Endodermal cell (in vitro differentiated cells): ENCODE measurements around the gene TMEM119. TPM values are rescaled to one million over a fixed set of nuclear protein-coding genes. Genes with fewer than 3 reads are reported as not detected.

Source experiments
- DNase-seq: peaks from one replicate; pipeline ENCODE4 v3.0.0-alpha.2; 2017
- H3K27ac ChIP-seq: 2 replicates; pipeline ENCODE4 v1.5.1; 2013; ENCODE audit warnings: mild to moderate bottlenecking, low read depth, low read length, moderate library complexity
- H3K27me3 ChIP-seq: 2 replicates; pipeline ENCODE4 v1.6.1; 2013; ENCODE audit warnings: mild to moderate bottlenecking, low read length, moderate library complexity; ENCODE audit not compliant: insufficient read depth, control insufficient read depth, poor library complexity, severe bottlenecking
- H3K36me3 ChIP-seq: 2 replicates; pipeline ENCODE4 v1.7.0; 2013; ENCODE audit warnings: mild to moderate bottlenecking, low read length, moderate library complexity; ENCODE audit not compliant: control insufficient read depth, insufficient read depth
- H3K4me1 ChIP-seq: one replicate; pipeline ENCODE4 v1.7.0; 2013; ENCODE audit warnings: low read length; ENCODE audit not compliant: control insufficient read depth, insufficient read depth
- H3K4me3 ChIP-seq: 2 replicates; pipeline ENCODE4 v1.5.1; 2013; ENCODE audit warnings: mild to moderate bottlenecking, low read length, moderate library complexity
- H3K9ac ChIP-seq: 2 replicates; pipeline ENCODE4 v1.6.1; 2013; ENCODE audit warnings: mild to moderate bottlenecking, low read length, moderate library complexity; ENCODE audit not compliant: poor library complexity, severe bottlenecking; ENCODE audit errors: extremely low read depth
- H3K9me3 ChIP-seq: 2 replicates; pipeline ENCODE4 v1.6.1; 2013; ENCODE audit warnings: mild to moderate bottlenecking, low read length, moderate library complexity; ENCODE audit not compliant: control insufficient read depth
- H3K27ac Mint-ChIP-seq: 2 replicates; pipeline ENCODE4 v1.8.0; 2020; ENCODE audit warnings: mixed read lengths
- H3K27me3 Mint-ChIP-seq: 2 replicates; pipeline ENCODE4 v1.8.0; 2021; ENCODE audit warnings: mild to moderate bottlenecking, mixed read lengths; ENCODE audit not compliant: insufficient read depth
- H3K36me3 Mint-ChIP-seq: 2 replicates; pipeline ENCODE4 v1.8.0; 2020; ENCODE audit warnings: low read depth, mixed read lengths
- H3K4me1 Mint-ChIP-seq: 2 replicates; pipeline ENCODE4 v1.8.0; 2020; ENCODE audit warnings: mixed read lengths
- H3K4me3 Mint-ChIP-seq: 2 replicates; pipeline ENCODE4 v1.8.0; 2020; ENCODE audit warnings: mild to moderate bottlenecking, moderate library complexity, mixed read lengths
- H3K9me3 Mint-ChIP-seq: 2 replicates; pipeline ENCODE4 v1.8.0; 2020; ENCODE audit warnings: mild to moderate bottlenecking, mixed read lengths
- WGBS, 2 experiments: methylation state at CpG; one replicate each; pipeline versions ENCODE4 v1.1.5 to v1.1.7; 2013; ENCODE audit warnings: missing lambda C conversion rate in 2 of 2, mixed read lengths in 1 of 2; ENCODE audit not compliant: insufficient coverage in 1 of 2, insufficient read length in 1 of 2; 5-methylcytosine and 5-hydroxymethylcytosine counted together
- total RNA-seq, 2 donors: library from RNA; stranded (reverse); fragmentation: NEBNext Ultra II Directional in 1 of 2; extraction: Animal tissue kit (Norgen Biotek cat#: 25700) in 1 of 2; gene quantifications; 2 replicates in 1 of 2; 3 replicates in 1 of 2; pipeline ENCODE4 v1.2.1, GENCODE V29; 2021
- TF ChIP-seq, protein P1 (sequence below): fragments of 200-600 bp; sonication (generic); conservative IDR thresholded peaks from 2 replicates; pipeline ENCODE4 v1.5.0; 2021; ENCODE audit warnings: antibody characterized with exemption, mild to moderate bottlenecking

The TMEM119 gene
- total RNA-seq, 2 donors from 2014 or later: 0.11 to 0.15 TPM

DNA sequence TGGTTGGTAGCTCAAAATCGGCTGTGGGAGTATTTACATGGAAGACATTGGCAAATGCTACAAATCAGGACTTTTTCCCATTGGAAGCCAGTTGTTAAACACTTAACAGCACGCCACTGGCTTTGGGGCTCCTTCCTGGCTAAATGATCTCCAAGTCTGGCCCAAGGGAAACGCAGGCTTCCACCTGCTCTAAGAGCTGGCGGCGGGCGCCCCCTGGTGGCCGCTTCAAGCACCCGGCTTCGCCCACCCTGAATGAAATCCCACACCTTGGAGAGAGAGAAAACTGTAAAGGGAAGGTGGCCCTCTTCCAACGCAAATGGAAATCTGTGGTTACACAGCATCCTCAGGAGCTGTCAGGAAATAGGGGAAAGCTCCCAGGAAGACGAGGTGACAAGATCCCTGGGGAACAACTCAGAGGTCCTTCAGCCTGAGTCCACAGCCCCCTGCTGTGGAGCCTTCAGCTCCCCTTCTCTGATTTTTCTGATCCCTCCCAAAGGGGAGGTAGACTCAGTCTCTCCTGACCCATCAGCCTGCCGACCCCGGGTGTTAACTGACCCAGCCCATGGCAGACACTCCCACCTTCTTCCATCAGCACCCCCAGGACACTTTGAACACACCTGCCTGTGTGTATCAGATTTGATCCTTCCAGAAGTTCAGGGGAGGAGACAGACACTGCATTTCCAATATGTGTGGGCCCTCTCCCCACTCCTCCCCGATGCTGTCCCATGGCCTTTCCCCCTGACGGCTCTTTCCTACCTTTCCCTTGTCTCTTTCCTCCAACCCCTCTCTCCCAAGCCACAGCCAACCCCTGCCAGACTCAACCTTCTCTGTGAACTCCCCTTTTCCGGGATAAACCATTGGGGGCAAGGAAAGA, 20.4 kb upstream of the TMEM119 start:
- H3K9ac ChIP-seq: no peak overlapping the region
- no peaks in the 10 kb centered on the region for H3K36me3 ChIP-seq
- H3K4me3 ChIP-seq: no peak overlapping the region
- H3K4me1 ChIP-seq: no peaks in the 10 kb centered on the region
- Mint-ChIP-seq H3K27me3 (peaks cover 2% of the 10 kb centered on the region), H3K36me3 (no peaks in the 10 kb centered on the region), H3K4me1 (no peaks in the 10 kb centered on the region), H3K4me3 (no peak overlapping the region), H3K9me3 (peaks cover 9% of the 10 kb centered on the region), H3K27ac (peak overlapping the region; percentile 68)
- peak; percentile 98 for DNase-seq
- H3K27ac ChIP-seq: no peak overlapping the region
- no peaks in the 10 kb centered on the region for H3K9me3 ChIP-seq
- H3K27me3 ChIP-seq: no peaks in the 10 kb centered on the region
- WGBS, 2 experiments: 22 to 37% methylated on average over 7 to 16 of the region's 16 CpGs
- TF ChIP-seq, protein P1, sequence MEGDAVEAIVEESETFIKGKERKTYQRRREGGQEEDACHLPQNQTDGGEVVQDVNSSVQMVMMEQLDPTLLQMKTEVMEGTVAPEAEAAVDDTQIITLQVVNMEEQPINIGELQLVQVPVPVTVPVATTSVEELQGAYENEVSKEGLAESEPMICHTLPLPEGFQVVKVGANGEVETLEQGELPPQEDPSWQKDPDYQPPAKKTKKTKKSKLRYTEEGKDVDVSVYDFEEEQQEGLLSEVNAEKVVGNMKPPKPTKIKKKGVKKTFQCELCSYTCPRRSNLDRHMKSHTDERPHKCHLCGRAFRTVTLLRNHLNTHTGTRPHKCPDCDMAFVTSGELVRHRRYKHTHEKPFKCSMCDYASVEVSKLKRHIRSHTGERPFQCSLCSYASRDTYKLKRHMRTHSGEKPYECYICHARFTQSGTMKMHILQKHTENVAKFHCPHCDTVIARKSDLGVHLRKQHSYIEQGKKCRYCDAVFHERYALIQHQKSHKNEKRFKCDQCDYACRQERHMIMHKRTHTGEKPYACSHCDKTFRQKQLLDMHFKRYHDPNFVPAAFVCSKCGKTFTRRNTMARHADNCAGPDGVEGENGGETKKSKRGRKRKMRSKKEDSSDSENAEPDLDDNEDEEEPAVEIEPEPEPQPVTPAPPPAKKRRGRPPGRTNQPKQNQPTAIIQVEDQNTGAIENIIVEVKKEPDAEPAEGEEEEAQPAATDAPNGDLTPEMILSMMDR: peak; percentile 99

DNA sequence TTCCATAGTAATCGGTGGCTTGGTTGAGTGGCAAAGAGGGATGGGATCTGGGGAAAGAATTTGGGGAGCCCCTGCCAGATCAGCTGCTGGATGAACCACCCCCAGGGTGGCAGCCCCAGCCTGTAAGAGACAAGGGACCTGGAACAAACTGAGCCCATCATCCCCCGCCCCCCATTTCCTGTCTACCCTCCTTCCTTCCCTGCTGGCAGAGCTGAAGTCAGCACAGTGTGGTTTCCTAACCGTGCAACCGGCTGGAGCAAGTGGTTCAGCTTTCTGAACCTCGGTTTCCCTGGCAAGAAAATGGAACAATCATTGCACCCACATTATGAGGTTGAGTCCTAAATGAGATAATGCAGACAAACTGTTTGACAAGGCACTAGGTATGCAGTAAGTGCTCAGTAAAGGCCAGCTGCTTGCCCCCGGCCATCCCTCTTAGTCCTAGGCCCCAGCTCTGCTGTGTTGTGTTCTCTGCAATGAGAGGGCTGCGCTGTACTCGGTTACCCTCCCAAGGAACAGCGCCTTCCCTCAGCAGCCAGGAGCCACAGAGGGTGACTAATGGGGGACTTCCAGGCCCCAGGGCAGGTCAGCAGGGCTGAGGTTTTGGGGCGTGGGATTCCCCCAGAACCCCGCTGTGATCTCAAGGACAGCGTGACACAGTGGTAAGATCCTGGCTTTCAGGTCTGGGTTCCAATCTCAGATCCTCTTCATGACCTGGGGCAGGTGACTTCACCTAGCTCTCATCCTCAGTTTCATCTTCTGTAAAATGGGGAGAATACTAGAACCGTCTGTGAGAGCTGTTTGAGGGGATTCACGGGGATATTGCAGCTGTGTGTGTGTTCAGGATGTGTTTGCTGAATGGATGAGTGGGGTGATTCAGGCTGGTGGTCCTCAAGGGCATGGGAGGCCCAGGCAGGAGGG, 19.3 kb upstream of the TMEM119 start:
- Histone ChIP-seq H3K27ac (no peak overlapping the region), H3K36me3 (no peaks in the 10 kb centered on the region), H3K27me3 (no peaks in the 10 kb centered on the region), H3K9ac (no peak overlapping the region), H3K9me3 (no peaks in the 10 kb centered on the region), H3K4me1 (no peaks in the 10 kb centered on the region), H3K4me3 (no peak overlapping the region)
- Mint-ChIP-seq H3K27ac (no peak overlapping the region), H3K36me3 (no peaks in the 10 kb centered on the region), H3K27me3 (peaks cover 2% of the 10 kb centered on the region), H3K4me3 (no peak overlapping the region), H3K9me3 (peaks cover 9% of the 10 kb centered on the region), H3K4me1 (no peaks in the 10 kb centered on the region)
- WGBS, 2 experiments: 83 to 89% methylated on average over 11 to 14 of the region's 14 CpGs
- TF ChIP-seq, protein P1: no peak
- no peak for DNase-seq

DNA sequence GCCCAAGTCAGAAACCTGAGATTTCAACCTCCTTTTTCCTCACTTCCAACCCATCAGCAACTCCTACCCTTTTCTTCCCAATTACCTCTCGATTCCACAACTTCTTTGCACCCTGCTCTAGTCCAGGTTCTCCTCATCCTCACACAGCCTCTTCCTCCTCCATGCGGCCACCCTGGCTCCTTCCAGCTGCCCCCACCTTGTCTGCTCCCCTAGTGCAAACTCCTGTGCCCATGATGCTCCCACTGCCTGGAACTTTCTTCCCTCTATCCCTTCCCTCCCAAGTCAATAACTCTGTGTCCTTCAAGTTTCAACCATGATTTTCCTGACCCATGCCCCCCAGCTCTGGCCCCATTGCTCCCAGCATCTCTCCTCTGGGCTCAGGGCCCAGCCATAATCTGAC, 18.5 kb upstream of the TMEM119 start:
- no peaks in the 10 kb centered on the region for H3K27me3 ChIP-seq
- H3K27me3 Mint-ChIP-seq: peaks cover 2% of the 10 kb centered on the region
- 87 to 94% methylated on average over 2 of the region's 2 CpGs for WGBS, 2 experiments
- H3K4me3 Mint-ChIP-seq: no peak overlapping the region
- no peak overlapping the region for H3K27ac ChIP-seq
- H3K9me3 Mint-ChIP-seq: peaks cover 9% of the 10 kb centered on the region
- no peaks in the 10 kb centered on the region for H3K9me3 ChIP-seq
- H3K4me3 ChIP-seq: no peak overlapping the region
- no peaks in the 10 kb centered on the region for H3K4me1 Mint-ChIP-seq
- H3K9ac ChIP-seq: no peak overlapping the region
- DNase-seq: no peak
- no peaks in the 10 kb centered on the region for H3K36me3 ChIP-seq
- no peak overlapping the region for H3K27ac Mint-ChIP-seq
- TF ChIP-seq, protein P1: no peak
- H3K36me3 Mint-ChIP-seq: no peaks in the 10 kb centered on the region
- no peaks in the 10 kb centered on the region for H3K4me1 ChIP-seq
